K562 (cell line): Measurements from ENCODE around the gene CPZ. TPM values are rescaled to one million over a fixed set of nuclear protein-coding genes. Genes with fewer than 3 reads are reported as not detected.
A peak's percentile ranks its signal among the peaks of the same experiment; 100 is the strongest.

Experiments used
- ATAC-seq: fragments of 200-7000 bp; cut with Tn5 transposase; 3 replicates; pipeline ENCODE4 v1.9.1; 2020; ENCODE audit warnings: moderate library complexity
- BruUV-seq: library from RNA; stranded (reverse); fragments of 400-500 nt; replicated peaks from 2 replicates; lab custom pipeline; 2021; lab: Mats Ljungman, UMichigan
- CTCF ChIA-PET: fragments of 300-600 bp; formaldehyde crosslinking; extraction: SDS; loops from one replicate; lab custom pipeline; 2021; ENCODE audit warnings: low intra/inter-chr PET ratio; lab: Yijun Ruan, JAX
- POLR2A ChIA-PET: fragments of 300-600, 350-650 bp; sonication (Branson Sonifier 250); formaldehyde crosslinking; extraction: SDS; loops from one replicate; lab custom pipeline; 2021; ENCODE audit warnings: antibody characterized with exemption, inconsistent platforms; lab: Yijun Ruan, JAX
- DNase-seq, 4 experiments: peaks; one replicate each; pipeline versions ENCODE4 v3.0.0 to v3.0.0-alpha.2; 2011 to 2018; ENCODE audit warnings: low spot score in 3 of 4, mixed read lengths in 3 of 4; ENCODE audit errors: extremely low read depth in 1 of 4
- FAIRE-seq: peaks from 2 replicates; lab custom pipeline; 2011; peaks lifted over from hg19 to GRCh38; lab: Jason Lieb, UNC
- H2AFZ ChIP-seq: 2 replicates; pipeline ENCODE4 v1.6.0; 2011; ENCODE audit warnings: low read depth, low read length, control low read depth, inconsistent platforms
- H3K27ac ChIP-seq: fragments of 200-600 bp; 3 replicates; pipeline ENCODE4 v1.8.0; 2011; ENCODE audit warnings: low read depth, mild to moderate bottlenecking, control low read depth, inconsistent platforms, low read length, moderate library complexity, mixed read lengths; ENCODE audit errors: extremely low read depth
- H3K27me3 ChIP-seq, 2 experiments: fragments of 300-600 bp in 1 of 2; 2 replicates in 1 of 2; 3 replicates in 1 of 2; pipeline versions ENCODE4 v1.6.0 to v1.8.0; 2011; ENCODE audit warnings: inconsistent platforms in 2 of 2, low read length in 2 of 2, mild to moderate bottlenecking in 1 of 2, mixed read lengths in 1 of 2, moderate library complexity in 1 of 2; ENCODE audit not compliant: control insufficient read depth in 2 of 2, insufficient read depth in 2 of 2
- H3K36me3 ChIP-seq: fragments of 300-600 bp; 3 replicates; pipeline ENCODE4 v1.8.0; 2011; ENCODE audit warnings: mild to moderate bottlenecking, low read length, inconsistent platforms; ENCODE audit not compliant: control insufficient read depth, insufficient read depth
- H3K4me1 ChIP-seq, 2 experiments: fragments of 200-600 bp in 1 of 2; replicated peaks in 1 of 2; 2 replicates in 1 of 2; 3 replicates in 1 of 2; pipeline versions ENCODE4 v1.5.1 to v1.8.0; 2011; ENCODE audit warnings: inconsistent platforms in 2 of 2, low read length in 2 of 2, mild to moderate bottlenecking in 1 of 2, mixed read lengths in 1 of 2, moderate library complexity in 1 of 2; ENCODE audit not compliant: control insufficient read depth in 2 of 2, insufficient read depth in 2 of 2
- H3K4me2 ChIP-seq: 2 replicates; pipeline ENCODE4 v1.6.1; 2011; ENCODE audit warnings: low read length, control low read depth, inconsistent platforms, mixed read lengths; ENCODE audit not compliant: insufficient read depth
- H3K4me3 ChIP-seq: fragments of 200-600 bp; sonication (generic), shearing (Covaris generic); 2 replicates; pipeline ENCODE4 v1.5.1; 2016; ENCODE audit warnings: control low read depth, inconsistent platforms
- H3K79me2 ChIP-seq: fragments of 200-600 bp; 3 replicates; pipeline ENCODE4 v1.8.0; 2011; ENCODE audit warnings: low read length, inconsistent platforms; ENCODE audit not compliant: control insufficient read depth, insufficient read depth
- H3K9ac ChIP-seq, 2 experiments: 2 replicates each; pipeline versions ENCODE4 v1.6.0 to v1.6.1; 2011; ENCODE audit warnings: low read depth in 2 of 2, low read length in 2 of 2, control low read depth in 1 of 2, inconsistent platforms in 1 of 2, mild to moderate bottlenecking in 1 of 2, mixed read lengths in 1 of 2; ENCODE audit not compliant: insufficient read depth in 1 of 2
- H3K9me1 ChIP-seq: one replicate; pipeline ENCODE4 v1.6.0; 2011; ENCODE audit warnings: inconsistent platforms, mild to moderate bottlenecking, low read length, moderate library complexity; ENCODE audit not compliant: control insufficient read depth, insufficient read depth
- H3K9me3 ChIP-seq: replicated peaks from 2 replicates; pipeline ENCODE4 v1.5.1; 2011; ENCODE audit warnings: low read depth, low read length, inconsistent platforms; ENCODE audit not compliant: control insufficient read depth, insufficient read depth
- H4K20me1 ChIP-seq: replicated peaks from 2 replicates; pipeline ENCODE4 v1.6.1; 2011; ENCODE audit warnings: low read length, inconsistent platforms, mixed read lengths; ENCODE audit not compliant: control insufficient read depth, insufficient read depth
- ADNP ChIP-seq: fragments of 200-800 bp; sonication (Bioruptor generic); IDR thresholded peaks from 2 replicates; pipeline ENCODE4 v1.6.1; 2016; ENCODE audit warnings: missing genetic modification characterization, missing compliant biosample characterization
- CBFB ChIP-seq: sonication (generic); formaldehyde crosslinking; IDR thresholded peaks from 2 replicates; pipeline ENCODE4 v1.4.0; 2020; ENCODE audit warnings: mild to moderate bottlenecking, missing genetic modification reagents
- CBX1 ChIP-seq: sonication (generic); IDR thresholded peaks from 2 replicates; pipeline ENCODE4 v1.6.1; 2016; ENCODE audit warnings: antibody characterized with exemption, low read depth, mild to moderate bottlenecking
- RBFOX2 ChIP-seq: fragments of 200-400 bp; formaldehyde crosslinking; IDR thresholded peaks from 2 replicates; pipeline ENCODE4 v1.6.1; 2017; ENCODE audit warnings: low read depth, mild to moderate bottlenecking, low read length, moderate library complexity
- WGBS: fragments of 100-300 bp; shearing (Covaris generic); methylation state at CpG from one replicate; pipeline ENCODE4 v1.1.6; 2016; ENCODE audit warnings: low coverage, mixed read lengths; ENCODE audit not compliant: insufficient coverage; ENCODE audit errors: missing lambda C conversion rate; 5-methylcytosine and 5-hydroxymethylcytosine counted together
- in situ Hi-C: fragments of 300-500 bp; cut with MboI; formaldehyde crosslinking; loops from 4 replicates; pipeline ENCODE4 v1.15.0; 2018; ENCODE audit warnings: inconsistent platforms, mixed read lengths
- intact Hi-C: fragments of 100-400 bp; cut with micrococcal nuclease; formaldehyde crosslinking; loops from 2 replicates; pipeline ENCODE4 v1.14.2; 2022
- polyA plus RNA-seq, 8 experiments: library from polyadenylated mRNA; depleted of rRNA in 4 of 8; stranded (reverse) in 5 of 8; unstranded in 3 of 8; fragments of >200 nt; fragmentation: Nextera tagmentation in 2 of 8; fragmentation: Illumina TruSeq in 1 of 8; extraction: Ambion mirVana in 2 of 8; extraction: Trizol in 1 of 8; gene quantifications; 2 replicates each; pipeline versions ENCODE4 v1.2.1 to v1.2.3, GENCODE V29; 2011 to 2014; ENCODE audit warnings: inconsistent platforms in 1 of 8, missing spikeins in 1 of 8
- total RNA-seq, 7 experiments: library from RNA; depleted of rRNA in 6 of 7; stranded (reverse); fragments of >200 nt in 6 of 7; fragmentation: Illumina TruSeq in 2 of 7; extraction: Trizol in 2 of 7; gene quantifications; 2 replicates each; pipeline versions ENCODE4 v1.2.1 to v1.2.3, GENCODE V29; 2011 to 2021; ENCODE audit warnings: low replicate concordance in 1 of 7

Gene CPZ
- total and polyA plus RNA-seq, 9 of the 15 experiments (the other 6 are each of a cell fraction or from before 2014, with no cell fraction given) = 0.06 to 2.2 (median 1.2) TPM; not detected in 1

DNA sequence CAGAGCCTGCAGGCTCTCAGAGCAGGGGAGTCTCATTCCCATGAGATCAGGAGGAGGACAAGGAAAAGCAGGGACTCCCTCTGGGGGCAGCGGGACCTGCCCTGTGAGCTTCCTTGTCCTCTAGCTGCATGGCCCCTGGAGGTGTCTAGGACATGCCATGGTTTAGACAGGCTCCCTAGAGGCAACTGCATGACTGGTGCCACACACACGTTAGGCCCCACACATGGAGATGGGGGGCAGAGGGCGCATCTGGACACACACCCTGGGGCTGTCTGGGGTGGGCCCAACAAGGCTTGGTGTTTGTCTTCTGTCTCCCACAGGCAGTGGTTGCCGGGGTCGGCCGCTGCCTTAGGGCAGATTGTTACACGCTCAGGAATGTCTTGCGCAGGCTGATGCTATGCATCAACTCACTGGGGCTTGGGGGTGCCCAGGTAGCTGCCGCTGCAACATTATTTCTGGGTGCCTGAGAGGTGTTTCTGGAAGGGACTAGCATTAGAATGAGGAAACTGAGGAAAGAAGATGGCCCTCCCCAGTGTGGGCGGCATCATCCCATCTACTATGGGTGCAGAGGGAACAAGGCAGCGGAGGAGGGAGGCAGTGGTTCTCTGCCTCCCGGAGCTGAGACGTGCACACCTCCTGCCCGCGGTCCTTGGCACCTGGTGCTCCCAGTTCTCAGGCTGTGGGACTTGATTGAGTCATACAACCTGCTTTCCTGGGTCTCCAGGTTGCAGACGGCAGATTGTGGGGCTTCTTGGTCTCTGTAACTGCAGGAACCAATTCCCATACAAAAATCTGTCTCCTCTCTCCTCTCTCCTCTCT lies 44.4 kb upstream of the CPZ start:
- WGBS = 86% methylated on average over 16 of the region's 16 CpGs
- H4K20me1 ChIP-seq = no peaks in the 10 kb centered on the region
- FAIRE-seq = no peak
- H3K4me1 ChIP-seq = peaks cover 36 to 39% of the 10 kb centered on the region in 2 experiments
- ChIA-PET POLR2A (interaction anchor here (0.6 to 2.1 kb wide), 10 partner anchors 8 to 172 kb away, joined by 3 to 9 read pairs (median 3); no protein-coding TSS in a partner anchor), CTCF (no interaction called here)
- peak overlapping the region; percentile 78 for H3K27ac ChIP-seq
- no TSS peak for BruUV-seq
- no peaks in the 10 kb centered on the region for H3K9me1 ChIP-seq
- no peak for DNase-seq
- no peaks in the 10 kb centered on the region for H3K27me3 ChIP-seq
- in situ Hi-C loops = no loop called here
- ATAC-seq = no peak
- H3K9ac ChIP-seq = peak overlapping the region; percentile 54 to 68
- TF ChIP-seq CBX1 (peak; percentile 5; the same call in 1 of the 2 replicates), RBFOX2 (peak; percentile 35), CBFB (CRISPR knock-in tag) (no peak), ADNP (tag) (peak; percentile 17; the same call in 1 of the 2 replicates)
- intact Hi-C loops = loop anchor here (1.0 to 2.0 kb wide), 4 partner anchors 46 to 305 kb away; no protein-coding TSS in a partner anchor
- H2AFZ ChIP-seq = peak overlapping the region; percentile 91
- no peak overlapping the region for H3K4me3 ChIP-seq
- H3K36me3 ChIP-seq = no peaks in the 10 kb centered on the region
- H3K9me3 ChIP-seq = no peaks in the 10 kb centered on the region
- no peaks in the 10 kb centered on the region for H3K79me2 ChIP-seq
- peak overlapping the region; percentile 74 for H3K4me2 ChIP-seq
